ENCODE data around the gene ATXN7.

The ATXN7 gene

GRCh38 chr3:63931290-63931689, 67.6 kb downstream of the ATXN7 start:
- H4K20me1 ChIP-seq (ENCODE audit: insufficient read depth, low read length), result peaks cover 31% of the 10 kb centered on the region
- no peak overlapping the region for H3K4me2 ChIP-seq (ENCODE audit: low read depth, low read length)
- no peaks in the 10 kb centered on the region for H3K9me3 ChIP-seq (replicated peaks; ENCODE audit: insufficient read depth, low read length)
- no peaks in the 10 kb centered on the region for H3K27me3 ChIP-seq (replicated peaks; ENCODE audit: insufficient read depth, low read length)
- H3K79me2 ChIP-seq (ENCODE audit: low read length), result peaks cover 71% of the 10 kb centered on the region
- no peak overlapping the region for H3K9ac ChIP-seq (ENCODE audit: low read length)
- H3K36me3 ChIP-seq (replicated peaks; ENCODE audit: insufficient read depth, low read length), result no peaks in the 10 kb centered on the region
- DNase-seq, result no peak
- H3K4me3 ChIP-seq (ENCODE audit: low read length), result no peak overlapping the region
- H3K27ac ChIP-seq (ENCODE audit: low read length), result no peak overlapping the region
- no peak for TF ChIP-seq EZH2phosphoT487 (IDR thresholded peaks at IDR 0.05; ENCODE audit: low read length)
- no peak for TF ChIP-seq EZH2 (optimal IDR thresholded peaks at IDR 0.05; ENCODE audit: low read depth, low read length)
- TF ChIP-seq CTCF (IDR thresholded peaks at IDR 0.05; ENCODE audit: low read length), result no peak
- no peak overlapping the region for H2AFZ ChIP-seq (ENCODE audit: low read length)
- no peaks in the 10 kb centered on the region for H3K9me2 ChIP-seq (replicated peaks; ENCODE audit: insufficient read depth, low read length)
- 0 out of 2 replicates have a peak, but pooled peaks cover 6% of the 10 kb centered on the region for H3F3A ChIP-seq (ENCODE audit: insufficient read depth, low read length)
- peaks cover 12% of the 10 kb centered on the region for H3K4me1 ChIP-seq (ENCODE audit: low read length)

- Histone ChIP-seq H3K4me2 (ENCODE audit: low read depth, low read length) (no peak overlapping the region), H3K27me3 (replicated peaks; ENCODE audit: insufficient read depth, low read length) (no peaks in the 10 kb centered on the region)
These were observed 69.0 kb downstream of the ATXN7 start for GRCh38 chr3:63932509-63933212.

GRCh38 chr3:63933459-63933858, 69.8 kb downstream of the ATXN7 start:
- no peak for DNase-seq
- Histone ChIP-seq H2AFZ (ENCODE audit: low read length) (no peak overlapping the region), H3K4me2 (ENCODE audit: low read depth, low read length) (no peak overlapping the region), H3K36me3 (replicated peaks; ENCODE audit: insufficient read depth, low read length) (no peaks in the 10 kb centered on the region), H3K9ac (ENCODE audit: low read length) (no peak overlapping the region), H3K4me1 (ENCODE audit: low read length) (peaks cover 29% of the 10 kb centered on the region), H3K27ac (ENCODE audit: low read length) (no peak overlapping the region), H3K79me2 (ENCODE audit: low read length) (peaks cover 65% of the 10 kb centered on the region), H3K4me3 (ENCODE audit: low read length) (no peak overlapping the region), H3K27me3 (replicated peaks; ENCODE audit: insufficient read depth, low read length) (no peaks in the 10 kb centered on the region), H3K9me3 (replicated peaks; ENCODE audit: insufficient read depth, low read length) (no peaks in the 10 kb centered on the region), H3K9me2 (replicated peaks; ENCODE audit: insufficient read depth, low read length) (no peaks in the 10 kb centered on the region), H3F3A (ENCODE audit: insufficient read depth, low read length) (peaks cover 15% of the 10 kb centered on the region), H4K20me1 (ENCODE audit: insufficient read depth, low read length) (peaks cover 35% of the 10 kb centered on the region)
- TF ChIP-seq EZH2phosphoT487 (IDR thresholded peaks at IDR 0.05; ENCODE audit: low read length), result no peak
- no peak for TF ChIP-seq CTCF (IDR thresholded peaks at IDR 0.05; ENCODE audit: low read length)
- TF ChIP-seq EZH2 (optimal IDR thresholded peaks at IDR 0.05; ENCODE audit: low read depth, low read length), result no peak

More at GRCh38 chr3:63932509-63933212, 69.0 kb downstream of the ATXN7 start:
- DNase-seq, result no peak
- Histone ChIP-seq H3F3A (ENCODE audit: insufficient read depth, low read length) (peaks cover 9% of the 10 kb centered on the region), H3K9ac (ENCODE audit: low read length) (no peak overlapping the region), H3K27ac (ENCODE audit: low read length) (no peak overlapping the region), H2AFZ (ENCODE audit: low read length) (no peak overlapping the region), H3K9me2 (replicated peaks; ENCODE audit: insufficient read depth, low read length) (no peaks in the 10 kb centered on the region), H3K79me2 (ENCODE audit: low read length) (peaks cover 72% of the 10 kb centered on the region), H3K4me3 (ENCODE audit: low read length) (no peak overlapping the region), H4K20me1 (ENCODE audit: insufficient read depth, low read length) (peaks cover 32% of the 10 kb centered on the region), H3K36me3 (replicated peaks; ENCODE audit: insufficient read depth, low read length) (no peaks in the 10 kb centered on the region), H3K4me1 (ENCODE audit: low read length) (peaks cover 24% of the 10 kb centered on the region), H3K9me3 (replicated peaks; ENCODE audit: insufficient read depth, low read length) (no peaks in the 10 kb centered on the region)
- TF ChIP-seq EZH2phosphoT487 (IDR thresholded peaks at IDR 0.05; ENCODE audit: low read length) (no peak), EZH2 (optimal IDR thresholded peaks at IDR 0.05; ENCODE audit: low read depth, low read length) (no peak), CTCF (IDR thresholded peaks at IDR 0.05; ENCODE audit: low read length) (no peak)

Measured in MM.1S (cell line).